ENCODE results near the gene AHCYL1. TPM values are rescaled to one million over a fixed set of nuclear protein-coding genes. Genes with fewer than 3 reads are reported as not detected.

AHCYL1 gene
- total RNA-seq, 2 experiments from 2014 or later: 79.1 to 82.6 TPM

Other genes starting within 250 kb of the AHCYL1 start
- gene GSTM3, start 243.7 kb upstream of the AHCYL1 start, total RNA-seq: 10 to 100 TPM; 47.6 to 49.1 TPM
- gene EPS8L3, start 220.8 kb upstream of the AHCYL1 start, total RNA-seq: not detected
- 10 to 100 TPM; 37.7 to 44.8 TPM for gene CSF1, start 73.9 kb upstream of the AHCYL1 start, total RNA-seq
- 10 to 100 TPM; 20.7 to 21.5 TPM for gene STRIP1, start 49.9 kb downstream of the AHCYL1 start, total RNA-seq
- not detected for gene ALX3, start 85.9 kb downstream of the AHCYL1 start, total RNA-seq
- gene UBL4B, start 127.7 kb downstream of the AHCYL1 start, total RNA-seq: not detected
- gene SLC6A17, start 165.7 kb downstream of the AHCYL1 start, total RNA-seq: under 1 TPM; 0.07 TPM
- gene KCNC4, start 225.5 kb downstream of the AHCYL1 start, total RNA-seq: 10 to 100 TPM; 13.9 to 14.3 TPM